H9 (cell line): ENCODE results near the gene CHAF1B. TPM values are rescaled to one million over a fixed set of nuclear protein-coding genes. Genes with fewer than 3 reads are reported as not detected.

ENCODE experiments used
- DNase-seq: peaks from one replicate; pipeline ENCODE4 v3.0.0-alpha.2; 2017
- H2AFZ ChIP-seq: one replicate; pipeline ENCODE4 v1.6.1; 2013; ENCODE audit warnings: mild to moderate bottlenecking, low read length, control low read depth, moderate library complexity
- H2AK5ac ChIP-seq: 2 replicates; pipeline ENCODE4 v1.6.1; 2013; ENCODE audit warnings: low read length, control low read depth, mixed read lengths; ENCODE audit not compliant: insufficient read length
- H2BK120ac ChIP-seq: one replicate; pipeline ENCODE4 v1.6.1; 2013; ENCODE audit warnings: low read depth, mild to moderate bottlenecking, low read length, control low read depth, inconsistent platforms; ENCODE audit not compliant: poor library complexity, severe bottlenecking
- H2BK12ac ChIP-seq: 2 replicates; pipeline ENCODE4 v1.6.1; 2013; ENCODE audit warnings: low read length, control low read depth, mixed read lengths, low read depth; ENCODE audit not compliant: insufficient read length
- H2BK15ac ChIP-seq: 2 replicates; pipeline ENCODE4 v1.6.1; 2013; ENCODE audit warnings: low read depth, low read length, control low read depth
- H2BK20ac ChIP-seq: one replicate; pipeline ENCODE4 v1.6.1; 2013; ENCODE audit warnings: low read depth, mild to moderate bottlenecking, low read length, control low read depth, inconsistent platforms; ENCODE audit not compliant: poor library complexity, severe bottlenecking
- H2BK5ac ChIP-seq: 2 replicates; pipeline ENCODE4 v1.6.1; 2013; ENCODE audit warnings: low read length, control low read depth, mixed read lengths; ENCODE audit not compliant: insufficient read length
- H3K14ac ChIP-seq: 2 replicates; pipeline ENCODE4 v1.6.1; 2013; ENCODE audit warnings: low read length, control low read depth; ENCODE audit not compliant: insufficient read depth
- H3K18ac ChIP-seq: 2 replicates; pipeline ENCODE4 v1.6.1; 2013; ENCODE audit warnings: low read depth, mild to moderate bottlenecking, mixed read lengths, low read length, control low read depth; ENCODE audit not compliant: insufficient read length
- H3K23ac ChIP-seq: 2 replicates; pipeline ENCODE4 v1.6.1; 2013; ENCODE audit warnings: low read length, control low read depth, mixed read lengths, low read depth; ENCODE audit not compliant: insufficient read length
- H3K23me2 ChIP-seq: 2 replicates; pipeline ENCODE4 v1.6.1; 2013; ENCODE audit warnings: low read depth, mild to moderate bottlenecking, mixed read lengths, low read length, control low read depth; ENCODE audit not compliant: insufficient read length, poor library complexity, severe bottlenecking
- H3K27ac ChIP-seq: 2 replicates; pipeline ENCODE4 v1.5.1; 2013; ENCODE audit warnings: low read length, control low read depth, mixed read lengths, low read depth; ENCODE audit not compliant: insufficient read length
- H3K27me3 ChIP-seq: 2 replicates; pipeline ENCODE4 v1.6.1; 2013; ENCODE audit warnings: low read length, control low read depth, inconsistent platforms; ENCODE audit not compliant: insufficient read depth
- H3K4ac ChIP-seq: 2 replicates; pipeline ENCODE4 v1.6.1; 2013; ENCODE audit warnings: low read depth, mild to moderate bottlenecking, control low read depth, inconsistent platforms, low read length, moderate library complexity
- H3K4me1 ChIP-seq: 2 replicates; pipeline ENCODE4 v1.6.1; 2013; ENCODE audit warnings: low read length, control low read depth, inconsistent platforms; ENCODE audit not compliant: insufficient read depth
- H3K4me2 ChIP-seq: 2 replicates; pipeline ENCODE4 v1.6.1; 2013; ENCODE audit warnings: low read length, control low read depth, mixed read lengths; ENCODE audit not compliant: insufficient read length, insufficient read depth
- H3K56ac ChIP-seq: 2 replicates; pipeline ENCODE4 v1.6.1; 2013; ENCODE audit warnings: low read depth, mild to moderate bottlenecking, mixed read lengths, low read length, control low read depth; ENCODE audit not compliant: insufficient read length
- H3K79me1 ChIP-seq: 2 replicates; pipeline ENCODE4 v1.6.1; 2013; ENCODE audit warnings: low read depth, mild to moderate bottlenecking, moderate library complexity, low read length, control low read depth, inconsistent platforms; ENCODE audit not compliant: insufficient read depth, poor library complexity, severe bottlenecking
- H3K79me2 ChIP-seq: 2 replicates; pipeline ENCODE4 v1.6.1; 2013; ENCODE audit warnings: low read length, control low read depth, inconsistent platforms; ENCODE audit not compliant: insufficient read depth
- H3K9ac ChIP-seq: 2 replicates; pipeline ENCODE4 v1.6.1; 2013; ENCODE audit warnings: low read length, control low read depth, mixed read lengths; ENCODE audit not compliant: insufficient read length; ENCODE audit errors: extremely low read depth
- H3K9me3 ChIP-seq: one replicate; pipeline ENCODE4 v1.6.1; 2013; ENCODE audit warnings: low read depth, low read length, inconsistent platforms; ENCODE audit not compliant: control insufficient read depth
- H3T11ph ChIP-seq: one replicate; pipeline ENCODE4 v1.6.1; 2013; ENCODE audit warnings: mild to moderate bottlenecking, low read length, control low read depth, inconsistent platforms
- H4K20me1 ChIP-seq: one replicate; pipeline ENCODE4 v1.6.1; 2013; ENCODE audit not compliant: control insufficient read depth, insufficient read length, insufficient read depth
- H4K5ac ChIP-seq: 2 replicates; pipeline ENCODE4 v1.6.1; 2013; ENCODE audit warnings: low read depth, mild to moderate bottlenecking, mixed read lengths, low read length, control low read depth; ENCODE audit not compliant: insufficient read length
- H4K8ac ChIP-seq: replicated peaks from 2 replicates; pipeline ENCODE4 v1.6.1; 2013; ENCODE audit warnings: low read length, control low read depth, mixed read lengths, low read depth; ENCODE audit not compliant: insufficient read length
- H4K91ac ChIP-seq: 2 replicates; pipeline ENCODE4 v1.6.1; 2013; ENCODE audit warnings: low read depth, mild to moderate bottlenecking, moderate library complexity, mixed read lengths, low read length, control low read depth; ENCODE audit not compliant: insufficient read length
- H3K27ac Mint-ChIP-seq, 3 experiments: 2 replicates in 2 of 3; 3 replicates in 1 of 3; pipeline ENCODE4 v1.8.0; 2020 to 2021; ENCODE audit warnings: mixed read lengths in 3 of 3, mild to moderate bottlenecking in 1 of 3, moderate library complexity in 1 of 3
- H3K27me3 Mint-ChIP-seq: 2 replicates; pipeline ENCODE4 v1.8.0; 2021; ENCODE audit warnings: low read depth, mild to moderate bottlenecking, moderate library complexity, mixed read lengths
- H3K36me3 Mint-ChIP-seq, 3 experiments: 2 replicates in 2 of 3; 3 replicates in 1 of 3; pipeline ENCODE4 v1.8.0; 2020 to 2021; ENCODE audit warnings: low read depth in 3 of 3, mixed read lengths in 3 of 3; ENCODE audit not compliant: insufficient read depth in 1 of 3
- H3K4me1 Mint-ChIP-seq, 2 experiments: 2 replicates each; pipeline ENCODE4 v1.8.0; 2020; ENCODE audit warnings: mixed read lengths in 2 of 2
- H3K4me3 Mint-ChIP-seq, 2 experiments: 2 replicates in 1 of 2; 3 replicates in 1 of 2; pipeline ENCODE4 v1.8.0; 2020 to 2021; ENCODE audit warnings: mild to moderate bottlenecking in 2 of 2, mixed read lengths in 2 of 2, moderate library complexity in 1 of 2
- H3K9me3 Mint-ChIP-seq, 2 experiments: 2 replicates in 1 of 2; 3 replicates in 1 of 2; pipeline ENCODE4 v1.8.0; 2020; ENCODE audit warnings: mild to moderate bottlenecking in 2 of 2, mixed read lengths in 2 of 2, moderate library complexity in 1 of 2
- CTCF ChIP-seq: fragments of 200-600 bp; sonication (generic); conservative IDR thresholded peaks from 3 replicates; pipeline ENCODE4 v1.8.0; 2021; ENCODE audit warnings: antibody characterized with exemption, mild to moderate bottlenecking
- WGBS: extraction: QIAGEN DNeasy Blood & Tissue Kit; methylation state at CpG from one replicate; pipeline ENCODE4 v1.1.7; 2013; ENCODE audit warnings: missing lambda C conversion rate, low lambda C conversion rate, mixed read lengths; ENCODE audit not compliant: insufficient read length; ENCODE audit errors: extremely low coverage; 5-methylcytosine and 5-hydroxymethylcytosine counted together
- total RNA-seq: library from RNA; stranded (reverse); gene quantifications from 2 replicates; pipeline ENCODE4 v1.2.1, GENCODE V29; 2021

Gene CHAF1B
- total RNA-seq, 1 experiment from 2014 or later: 19.3 TPM

GRCh38 chr21:36349315-36349714, 35.9 kb upstream of the CHAF1B start:
- Histone ChIP-seq H4K20me1 (no peaks in the 10 kb centered on the region), H3K4me1 (no peaks in the 10 kb centered on the region)
- no peak for TF ChIP-seq CTCF

More at GRCh38 chr21:36349315-36349714, 35.9 kb upstream of the CHAF1B start:
- Histone ChIP-seq H3K9ac (no peak overlapping the region), H3K9me3 (no peaks in the 10 kb centered on the region), H3K56ac (no peak overlapping the region), H2BK12ac (no peak overlapping the region), H3K23me2 (no peaks in the 10 kb centered on the region), H3K79me1 (no peaks in the 10 kb centered on the region), H2AFZ (no peak overlapping the region), H3K4ac (no peak overlapping the region), H3T11ph (no peak overlapping the region), H3K4me2 (no peak overlapping the region), H3K27me3 (no peaks in the 10 kb centered on the region), H2BK20ac (no peak overlapping the region), H3K23ac (no peak overlapping the region), H3K27ac (no peak overlapping the region), H3K14ac (no peak overlapping the region), H4K5ac (no peak overlapping the region), H2BK120ac (no peak overlapping the region), H4K8ac (no peak overlapping the region), H4K91ac (no peak overlapping the region), H2AK5ac (no peak overlapping the region), H2BK5ac (no peak overlapping the region), H2BK15ac (no peak overlapping the region), H3K18ac (no peak overlapping the region), H3K79me2 (no peaks in the 10 kb centered on the region)
- WGBS: no CpG with 5 or more reads among the region's 2 CpGs
- Mint-ChIP-seq H3K4me1 (no peaks in the 10 kb centered on the region), H3K27me3 (no peaks in the 10 kb centered on the region), H3K36me3 (peaks cover 21 to 74% (median 52%) of the 10 kb centered on the region in 3 experiments; a peak in 6 of 7 replicates), H3K9me3 (no peaks in the 10 kb centered on the region), H3K27ac (no peak overlapping the region; a peak in 1 of 7 replicates), H3K4me3 (no peak overlapping the region)
- no peak for DNase-seq
